Measurements from ENCODE around the gene DICER1. TPM values are rescaled to one million over a fixed set of nuclear protein-coding genes. Genes with fewer than 3 reads are reported as not detected.
"Not testable (repeated sequence)": the region's sequence is repeated elsewhere in the genome, so short reads cannot be mapped to it uniquely, and the experiment has no call there.

Gene DICER1
- total RNA-seq, 2 donors from 2014 or later = 50.5 to 54.2 TPM

DNA sequence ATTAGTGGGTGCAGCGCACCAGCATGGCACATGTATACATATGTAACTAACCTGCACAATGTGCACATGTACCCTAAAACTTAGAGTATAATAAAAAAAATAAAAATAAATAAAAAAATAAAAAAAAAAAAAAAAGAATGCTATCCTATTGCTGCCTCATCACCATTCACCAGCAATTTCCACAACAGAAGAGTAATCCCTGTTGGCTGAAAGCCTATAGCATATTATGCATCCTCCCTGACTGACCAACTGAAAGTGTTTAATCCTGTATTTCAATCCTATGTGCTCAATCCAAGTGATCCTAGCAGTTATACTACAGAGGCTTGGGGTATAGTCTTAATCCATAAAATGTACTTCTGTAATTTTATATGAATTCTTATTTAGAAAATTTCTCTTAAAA lies 18.5 kb downstream of the DICER1 start:
- Mint-ChIP-seq H3K36me3 (ENCODE audit: insufficient read depth in 2 of 2) (peaks cover 2 to 3% of the 10 kb centered on the region in 2 donors), H3K27ac (no peak overlapping the region), H3K27me3 (ENCODE audit: low read depth) (no peaks in the 10 kb centered on the region), H3K4me3 (no peak overlapping the region), H3K4me1 (ENCODE audit: low read depth) (peaks cover 60% of the 10 kb centered on the region), H3K9me3 (no peaks in the 10 kb centered on the region)
- DNase-seq (no peak), ATAC-seq (replicated peaks in 1 of 2) (no peak)

DNA sequence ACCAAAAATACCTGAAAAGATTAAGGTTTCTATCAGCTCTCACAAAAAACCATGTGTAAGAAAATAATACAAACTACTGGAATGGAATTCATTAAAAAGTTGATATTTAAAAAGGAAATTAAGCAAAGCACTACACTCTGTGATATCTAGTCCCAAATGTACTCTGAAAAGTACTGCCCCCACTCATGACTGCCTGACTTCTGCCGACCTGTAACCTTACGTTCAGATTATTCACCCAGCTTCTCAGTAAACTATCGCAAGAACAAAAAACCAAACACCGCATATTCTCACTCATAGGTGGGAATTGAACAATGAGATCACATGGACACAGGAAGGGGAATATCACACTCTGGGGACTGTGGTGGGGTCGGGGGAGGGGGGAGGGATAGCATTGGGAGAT lies 18.9 kb downstream of the DICER1 start:
- not testable (repeated sequence) for H3K27ac Mint-ChIP-seq; H3K36me3 Mint-ChIP-seq (ENCODE audit: insufficient read depth in 2 of 2); H3K27me3 Mint-ChIP-seq (ENCODE audit: low read depth); ATAC-seq (replicated peaks in 1 of 2); H3K9me3 Mint-ChIP-seq; H3K4me3 Mint-ChIP-seq; DNase-seq
- H3K4me1 Mint-ChIP-seq (ENCODE audit: low read depth) = peaks cover 60% of the 10 kb centered on the region

DNA sequence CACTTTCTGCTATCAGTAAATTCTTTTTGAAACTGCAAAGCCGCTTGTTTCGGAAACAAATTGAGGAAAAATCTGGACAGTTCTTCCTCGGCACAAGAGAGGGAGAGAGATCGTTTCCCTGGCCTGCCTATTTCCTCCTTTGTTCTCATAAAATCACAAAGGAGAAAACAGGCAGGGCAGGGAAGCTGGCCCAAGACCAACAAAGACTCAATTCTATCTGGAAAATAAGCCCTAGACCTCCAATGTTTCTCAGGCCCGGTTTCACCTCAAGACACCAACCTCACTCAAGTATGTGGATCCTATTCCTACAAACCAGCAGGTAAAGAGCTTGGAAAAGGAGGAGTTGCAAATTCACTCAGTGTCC lies 19.5 kb downstream of the DICER1 start:
- H3K27ac Mint-ChIP-seq = no peak overlapping the region
- peaks cover 64% of the 10 kb centered on the region for H3K4me1 Mint-ChIP-seq (ENCODE audit: low read depth)

DNA sequence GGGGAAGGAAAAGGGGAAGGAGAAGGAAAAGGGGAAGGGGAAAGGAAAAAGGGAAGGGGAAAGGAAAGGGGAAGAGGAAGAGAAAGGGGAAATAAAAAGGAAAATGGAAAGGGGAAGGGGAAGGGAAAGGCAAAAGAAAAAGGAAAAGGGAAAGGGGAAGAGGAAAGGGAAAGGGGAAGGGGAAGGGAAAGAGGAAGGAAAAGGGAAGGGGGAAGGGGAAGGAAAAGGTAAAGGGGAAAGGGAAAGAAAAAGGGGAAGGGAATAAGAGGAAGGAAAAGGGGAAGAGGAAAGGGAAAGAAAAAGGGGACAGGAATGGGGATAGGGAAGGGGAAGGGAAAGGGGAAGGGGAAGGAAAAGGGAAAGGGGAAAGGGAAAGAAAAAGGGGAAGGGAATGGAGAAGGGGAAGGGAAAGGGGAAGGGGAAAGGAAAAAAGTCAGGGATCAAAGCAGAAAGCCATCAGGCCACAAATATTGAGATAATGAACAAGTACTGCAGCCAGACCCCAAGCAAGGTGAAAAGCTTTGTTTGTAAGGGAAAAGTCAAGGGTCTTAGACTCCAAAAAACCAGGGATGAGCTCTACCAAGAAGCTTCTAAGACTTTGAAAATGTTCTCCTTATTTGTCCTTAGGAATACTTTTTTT lies 20.0 kb downstream of the DICER1 start:
- H3K27me3 Mint-ChIP-seq (ENCODE audit: low read depth) = no peaks in the 10 kb centered on the region
- no peak overlapping the region for H3K4me3 Mint-ChIP-seq
- ATAC-seq (replicated peaks in 1 of 2) = no peak
- no peaks in the 10 kb centered on the region for H3K9me3 Mint-ChIP-seq
- peaks cover 65% of the 10 kb centered on the region for H3K4me1 Mint-ChIP-seq (ENCODE audit: low read depth)
- H3K27ac Mint-ChIP-seq = peak overlapping the region; percentile 89
- peaks cover 3 to 7% of the 10 kb centered on the region in 2 donors for H3K36me3 Mint-ChIP-seq (ENCODE audit: insufficient read depth in 2 of 2)
- DNase-seq = no peak

More for the DNA sequence above, 19.5 kb downstream of the DICER1 start:
- no peaks in the 10 kb centered on the region for H3K27me3 Mint-ChIP-seq (ENCODE audit: low read depth)
- H3K9me3 Mint-ChIP-seq = no peaks in the 10 kb centered on the region
- ATAC-seq (replicated peaks in 1 of 2) (no peak), DNase-seq (no peak)
- H3K36me3 Mint-ChIP-seq (ENCODE audit: insufficient read depth in 2 of 2) = peaks cover 3% of the 10 kb centered on the region in 2 donors
- H3K4me3 Mint-ChIP-seq = no peak overlapping the region

DNA sequence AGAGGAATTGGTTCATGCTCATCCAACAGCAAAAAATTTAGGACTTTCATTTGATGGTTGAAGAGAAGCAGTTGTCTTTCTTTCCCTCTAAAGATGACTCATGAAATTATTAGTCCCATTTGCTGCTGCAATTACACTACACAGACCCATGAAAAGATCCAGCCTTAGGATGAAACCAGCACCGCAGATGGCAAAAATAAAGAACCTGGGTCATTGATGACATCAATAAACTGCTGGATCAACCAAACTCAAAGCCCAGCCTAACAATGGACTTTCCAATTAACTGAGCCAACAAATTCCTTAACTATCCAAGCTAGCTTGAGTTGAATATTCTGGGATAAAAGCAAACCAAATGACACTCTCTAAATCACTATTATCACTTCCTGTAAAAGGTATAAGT lies 20.7 kb downstream of the DICER1 start:
- Mint-ChIP-seq H3K4me1 (ENCODE audit: low read depth) (peaks cover 59% of the 10 kb centered on the region), H3K27me3 (ENCODE audit: low read depth) (no peaks in the 10 kb centered on the region), H3K4me3 (no peak overlapping the region), H3K36me3 (ENCODE audit: insufficient read depth in 2 of 2) (peaks cover 5 to 9% of the 10 kb centered on the region in 2 donors), H3K9me3 (no peaks in the 10 kb centered on the region), H3K27ac (peak overlapping the region; percentile 26)
- ATAC-seq (replicated peaks in 1 of 2) (no peak), DNase-seq (no peak)

DNA sequence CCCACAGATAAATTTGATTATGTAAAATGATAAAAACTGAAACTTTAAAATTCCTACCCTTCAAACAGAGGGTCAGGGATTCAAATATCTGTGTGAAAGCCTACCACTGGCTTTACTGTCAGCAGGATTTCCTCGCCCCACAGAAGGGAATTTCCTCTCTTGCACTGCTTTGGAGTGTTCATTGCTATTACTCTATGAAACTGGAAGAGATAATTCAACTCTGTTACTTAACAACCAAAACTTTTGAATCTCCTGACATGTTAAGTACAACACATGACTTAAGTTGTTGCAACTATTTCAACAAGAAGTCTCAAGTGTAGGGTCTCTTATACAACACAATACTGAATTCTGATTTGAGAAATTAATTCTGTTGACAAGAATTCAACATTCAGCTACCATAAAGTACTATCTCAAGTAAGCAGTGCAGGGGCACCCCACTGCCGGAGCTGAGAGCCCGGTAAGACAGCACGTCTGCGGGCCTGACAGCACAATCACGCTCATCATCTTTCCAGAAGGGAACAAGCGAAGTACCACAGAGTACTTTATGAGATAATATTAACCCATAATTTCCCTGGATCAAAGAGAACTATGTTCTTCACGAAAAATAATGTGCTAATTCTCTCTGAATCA lies 22.9 kb downstream of the DICER1 start:
- DNase-seq (no peak), ATAC-seq (replicated peaks in 1 of 2) (no peak)
- Mint-ChIP-seq H3K4me1 (ENCODE audit: low read depth) (peaks cover 41% of the 10 kb centered on the region), H3K27me3 (ENCODE audit: low read depth) (no peaks in the 10 kb centered on the region), H3K4me3 (peak overlapping the region in 1 of 2 donors; percentile 31), H3K27ac (peak overlapping the region; percentile 8), H3K9me3 (no peaks in the 10 kb centered on the region), H3K36me3 (ENCODE audit: insufficient read depth in 2 of 2) (peaks cover 8 to 15% of the 10 kb centered on the region in 2 donors)

DNA sequence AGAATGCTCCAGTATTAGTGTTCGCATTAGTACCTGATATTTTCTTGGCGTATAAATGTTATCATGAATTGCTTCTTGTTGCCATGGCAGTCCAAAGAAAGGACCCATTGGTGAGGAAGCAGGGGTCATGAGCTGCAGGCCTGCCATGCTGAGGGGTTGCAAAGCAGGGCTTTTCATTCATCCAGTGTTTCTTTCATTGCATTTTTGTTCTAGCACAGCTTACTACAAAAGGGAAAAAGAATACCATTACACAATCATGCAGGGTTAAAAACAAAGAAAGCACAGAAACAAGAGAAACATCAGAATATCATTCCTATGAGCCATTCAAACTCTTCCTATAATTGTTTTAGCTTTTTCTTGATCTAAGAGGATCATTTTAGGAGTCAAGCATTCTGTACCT lies 24.0 kb downstream of the DICER1 start:
- Mint-ChIP-seq H3K9me3 (no peaks in the 10 kb centered on the region), H3K4me1 (ENCODE audit: low read depth) (peaks cover 41% of the 10 kb centered on the region), H3K4me3 (no peak overlapping the region), H3K36me3 (ENCODE audit: insufficient read depth in 2 of 2) (peaks cover 8 to 22% of the 10 kb centered on the region in 2 donors), H3K27ac (no peak overlapping the region), H3K27me3 (ENCODE audit: low read depth) (no peaks in the 10 kb centered on the region)
- ATAC-seq (replicated peaks in 1 of 2) = no peak
- no peak for DNase-seq

DNA sequence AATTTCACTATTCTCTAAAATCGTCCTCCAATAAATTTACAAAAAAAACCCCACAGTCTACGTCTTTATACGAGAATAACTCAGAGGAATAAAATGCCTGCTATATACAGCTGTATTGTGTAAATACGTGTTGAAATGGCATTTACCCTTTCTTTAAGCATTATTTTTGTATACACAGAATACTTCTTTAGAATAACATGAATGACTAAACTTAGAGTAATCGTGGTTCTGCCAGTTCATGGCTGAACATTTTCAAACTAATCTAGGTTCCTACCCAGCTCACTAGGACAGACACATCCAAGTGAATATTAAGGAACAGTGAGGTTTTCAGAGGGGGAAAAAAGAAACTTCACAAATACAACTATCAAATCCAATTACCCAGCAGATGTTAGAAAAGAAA lies 24.6 kb downstream of the DICER1 start:
- peaks cover 8 to 23% of the 10 kb centered on the region in 2 donors for H3K36me3 Mint-ChIP-seq (ENCODE audit: insufficient read depth in 2 of 2)
- H3K27ac Mint-ChIP-seq = peak overlapping the region; percentile 18
- no peaks in the 10 kb centered on the region for H3K9me3 Mint-ChIP-seq
- no peak overlapping the region for H3K4me3 Mint-ChIP-seq
- DNase-seq (no peak), ATAC-seq (replicated peaks in 1 of 2) (no peak)
- H3K4me1 Mint-ChIP-seq (ENCODE audit: low read depth) = peaks cover 39% of the 10 kb centered on the region
- no peaks in the 10 kb centered on the region for H3K27me3 Mint-ChIP-seq (ENCODE audit: low read depth)

DNA sequence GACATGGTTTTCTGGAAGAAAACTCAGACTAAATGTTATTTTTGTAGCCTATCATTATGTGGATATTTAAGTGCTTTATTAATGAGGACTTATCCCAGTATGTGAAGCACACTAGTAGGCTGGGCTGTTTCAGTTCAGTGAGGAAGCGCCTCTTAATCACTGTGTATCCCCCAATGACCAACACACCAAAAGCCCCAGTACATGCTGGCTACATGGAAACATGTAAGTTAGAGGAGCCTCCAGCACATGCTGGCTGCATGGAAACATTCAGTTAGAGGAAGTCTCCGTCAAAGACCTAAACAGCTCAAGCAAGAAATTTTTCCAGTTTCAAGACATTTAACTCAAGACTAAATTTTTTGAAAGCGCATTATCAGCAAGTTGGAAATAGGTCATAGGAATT lies 26.8 kb downstream of the DICER1 start:
- Mint-ChIP-seq H3K4me1 (ENCODE audit: low read depth) (peaks cover 35% of the 10 kb centered on the region), H3K27ac (no peak overlapping the region), H3K36me3 (ENCODE audit: insufficient read depth in 2 of 2) (peaks cover 7 to 23% of the 10 kb centered on the region in 2 donors), H3K4me3 (no peak overlapping the region), H3K9me3 (no peaks in the 10 kb centered on the region), H3K27me3 (ENCODE audit: low read depth) (no peaks in the 10 kb centered on the region)
- ATAC-seq (replicated peaks in 1 of 2) = no peak
- no peak for DNase-seq

DNA sequence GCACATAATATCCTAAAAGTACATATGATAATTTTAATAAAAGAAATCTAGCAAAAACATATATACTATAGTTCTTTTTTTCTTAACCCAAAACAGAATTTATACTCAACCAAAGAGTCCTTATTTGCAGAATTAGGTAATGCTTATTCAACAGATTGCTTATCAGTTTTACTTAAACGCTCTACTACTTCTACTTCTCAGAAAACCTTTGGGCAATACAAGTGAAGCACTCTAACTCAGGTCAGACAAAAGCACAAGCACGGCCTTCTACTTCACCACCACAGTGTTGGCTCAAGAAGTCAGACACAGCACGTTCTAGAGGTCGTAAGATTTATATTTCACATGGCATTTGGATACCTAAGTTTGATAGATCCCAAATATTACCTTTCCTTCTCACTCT lies 29.2 kb downstream of the DICER1 start:
- ATAC-seq (replicated peaks in 1 of 2) = no peak
- peaks cover 6 to 30% of the 10 kb centered on the region in 2 donors for H3K36me3 Mint-ChIP-seq (ENCODE audit: insufficient read depth in 2 of 2)
- H3K9me3 Mint-ChIP-seq = no peaks in the 10 kb centered on the region
- H3K27ac Mint-ChIP-seq = peak overlapping the region; percentile 83
- no peak overlapping the region for H3K4me3 Mint-ChIP-seq
- DNase-seq = no peak
- no peaks in the 10 kb centered on the region for H3K27me3 Mint-ChIP-seq (ENCODE audit: low read depth)
- H3K4me1 Mint-ChIP-seq (ENCODE audit: low read depth) = peaks cover 24% of the 10 kb centered on the region

DNA sequence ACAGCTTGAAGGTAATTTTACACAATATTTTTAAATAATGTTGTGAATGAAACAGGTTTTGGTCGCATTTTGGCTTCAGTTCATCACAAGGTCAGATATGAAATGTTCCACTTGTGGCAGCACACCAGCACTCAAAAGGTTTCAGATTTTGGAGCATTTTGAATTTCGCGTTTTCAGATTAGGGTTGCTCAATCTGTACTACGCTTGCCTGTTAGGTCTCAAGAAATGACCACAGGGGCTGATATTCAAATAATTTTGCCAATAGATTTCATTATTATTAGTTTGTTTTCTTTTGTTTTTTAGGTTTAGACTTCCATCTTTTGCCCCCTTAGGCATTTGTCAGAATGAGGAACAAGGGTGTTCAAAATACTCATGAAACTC lies 29.8 kb downstream of the DICER1 start:
- H3K9me3 Mint-ChIP-seq = no peaks in the 10 kb centered on the region
- H3K36me3 Mint-ChIP-seq (ENCODE audit: insufficient read depth in 2 of 2) = peaks cover 6 to 28% of the 10 kb centered on the region in 2 donors
- ATAC-seq (replicated peaks in 1 of 2) = no peak
- H3K4me1 Mint-ChIP-seq (ENCODE audit: low read depth) = peaks cover 19% of the 10 kb centered on the region
- no peak overlapping the region for H3K27ac Mint-ChIP-seq
- no peak for DNase-seq
- H3K4me3 Mint-ChIP-seq = no peak overlapping the region
- no peaks in the 10 kb centered on the region for H3K27me3 Mint-ChIP-seq (ENCODE audit: low read depth)

DNA sequence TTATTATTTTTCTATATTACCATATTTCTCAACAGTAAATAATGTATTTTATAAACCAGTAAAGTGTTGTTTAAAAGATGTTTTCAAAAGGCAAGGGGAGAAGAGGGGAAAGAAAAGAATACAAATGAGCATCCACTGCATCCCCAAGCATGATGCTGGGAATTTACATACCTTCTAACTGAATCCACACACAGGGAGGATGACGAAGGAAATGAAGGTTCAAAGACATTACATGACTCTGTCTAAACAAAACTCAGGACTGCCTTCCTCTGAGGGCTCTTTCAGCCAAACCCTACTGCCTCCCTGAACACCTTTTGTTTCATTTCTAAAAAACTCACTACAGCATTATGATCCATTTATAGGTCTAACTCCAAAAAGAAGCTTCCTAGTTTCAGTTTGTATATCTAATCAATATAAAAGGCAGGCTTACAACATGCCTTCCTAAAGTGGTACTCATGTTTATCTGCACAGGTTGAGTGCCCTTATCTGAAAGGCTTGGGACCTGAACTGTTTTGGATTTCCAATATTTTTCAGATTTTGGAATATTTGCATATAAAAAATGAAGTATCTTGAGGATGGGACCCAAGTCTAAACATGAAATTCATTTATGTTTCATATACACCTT lies 30.3 kb downstream of the DICER1 start:
- H3K27me3 Mint-ChIP-seq (ENCODE audit: low read depth) = no peaks in the 10 kb centered on the region
- ATAC-seq (replicated peaks in 1 of 2) (no peak), DNase-seq (no peak)
- H3K4me3 Mint-ChIP-seq = no peak overlapping the region
- H3K27ac Mint-ChIP-seq = no peak overlapping the region
- no peaks in the 10 kb centered on the region for H3K9me3 Mint-ChIP-seq
- H3K36me3 Mint-ChIP-seq (ENCODE audit: insufficient read depth in 2 of 2) = peaks cover 6 to 29% of the 10 kb centered on the region in 2 donors
- peaks cover 19% of the 10 kb centered on the region for H3K4me1 Mint-ChIP-seq (ENCODE audit: low read depth)

DNA sequence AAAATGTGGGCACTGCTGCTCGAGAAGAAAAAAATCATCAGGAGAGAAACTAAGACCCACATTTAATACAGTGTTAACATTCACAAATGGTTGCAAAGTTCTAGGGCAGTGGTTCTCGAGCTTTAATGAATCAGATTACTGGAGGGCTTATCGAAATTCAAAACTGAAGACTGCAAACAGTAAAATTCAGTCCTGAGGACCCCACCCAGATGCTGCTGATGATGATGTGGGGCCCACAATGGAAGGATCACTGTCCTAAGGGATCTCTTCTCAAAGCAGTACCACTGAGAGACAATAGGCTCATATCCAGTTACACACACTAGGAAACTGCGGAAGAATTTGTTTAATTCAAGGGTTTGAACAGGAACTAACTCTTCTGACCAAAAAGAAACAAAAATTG lies 31.4 kb downstream of the DICER1 start:
- H3K4me3 Mint-ChIP-seq = no peak overlapping the region
- ATAC-seq (replicated peaks in 1 of 2) (no peak), DNase-seq (no peak)
- peaks cover 19% of the 10 kb centered on the region for H3K4me1 Mint-ChIP-seq (ENCODE audit: low read depth)
- no peaks in the 10 kb centered on the region for H3K27me3 Mint-ChIP-seq (ENCODE audit: low read depth)
- H3K27ac Mint-ChIP-seq = peak overlapping the region; percentile 39
- no peaks in the 10 kb centered on the region for H3K9me3 Mint-ChIP-seq
- peaks cover 4 to 24% of the 10 kb centered on the region in 2 donors for H3K36me3 Mint-ChIP-seq (ENCODE audit: insufficient read depth in 2 of 2)

All from activated T-cell treated with anti-CD3 and anti-CD28 coated beads, Interleukin-2, amount 50 U/mL, for 72 hours (primary cell).